ENCODE results near the gene NOXO1. TPM values are rescaled to one million over a fixed set of nuclear protein-coding genes. Genes with fewer than 3 reads are reported as not detected.

NOXO1 gene
- total and polyA plus RNA-seq, 9 of the 15 experiments (the other 6 are each of a cell fraction or from before 2014, with no cell fraction given), result not detected

- TF ChIP-seq, protein P1, sequence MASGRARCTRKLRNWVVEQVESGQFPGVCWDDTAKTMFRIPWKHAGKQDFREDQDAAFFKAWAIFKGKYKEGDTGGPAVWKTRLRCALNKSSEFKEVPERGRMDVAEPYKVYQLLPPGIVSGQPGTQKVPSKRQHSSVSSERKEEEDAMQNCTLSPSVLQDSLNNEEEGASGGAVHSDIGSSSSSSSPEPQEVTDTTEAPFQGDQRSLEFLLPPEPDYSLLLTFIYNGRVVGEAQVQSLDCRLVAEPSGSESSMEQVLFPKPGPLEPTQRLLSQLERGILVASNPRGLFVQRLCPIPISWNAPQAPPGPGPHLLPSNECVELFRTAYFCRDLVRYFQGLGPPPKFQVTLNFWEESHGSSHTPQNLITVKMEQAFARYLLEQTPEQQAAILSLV (tag; IDR thresholded peaks at IDR 0.05), result no peak
- TF ChIP-seq THRB (CRISPR knock-in tag; conservative IDR thresholded peaks at IDR 0.05) (no peak), PHF20 (IDR thresholded peaks at IDR 0.05; ENCODE audit: partially characterized antibody) (no peak), THAP7 (CRISPR knock-in tag; IDR thresholded peaks at IDR 0.05) (no peak), TAF15 (IDR thresholded peaks at IDR 0.05; ENCODE audit: low read depth, low read length) (no peak), PYGO2 (tag; IDR thresholded peaks at IDR 0.05) (no peak), GTF2F1 (IDR thresholded peaks at IDR 0.05; ENCODE audit: low read depth, low read length) (no peak), HDAC6 (IDR thresholded peaks at IDR 0.05; ENCODE audit: low read depth, low read length) (no peak), FOS (IDR thresholded peaks at IDR 0.05; ENCODE audit: extremely low read depth, insufficient read length) (no peak), NR3C1 (CRISPR knock-in tag; IDR thresholded peaks at IDR 0.05) (no peak), PML (IDR thresholded peaks at IDR 0.05; ENCODE audit: low read length) (no peak)
- TF ChIP-seq, protein P2, sequence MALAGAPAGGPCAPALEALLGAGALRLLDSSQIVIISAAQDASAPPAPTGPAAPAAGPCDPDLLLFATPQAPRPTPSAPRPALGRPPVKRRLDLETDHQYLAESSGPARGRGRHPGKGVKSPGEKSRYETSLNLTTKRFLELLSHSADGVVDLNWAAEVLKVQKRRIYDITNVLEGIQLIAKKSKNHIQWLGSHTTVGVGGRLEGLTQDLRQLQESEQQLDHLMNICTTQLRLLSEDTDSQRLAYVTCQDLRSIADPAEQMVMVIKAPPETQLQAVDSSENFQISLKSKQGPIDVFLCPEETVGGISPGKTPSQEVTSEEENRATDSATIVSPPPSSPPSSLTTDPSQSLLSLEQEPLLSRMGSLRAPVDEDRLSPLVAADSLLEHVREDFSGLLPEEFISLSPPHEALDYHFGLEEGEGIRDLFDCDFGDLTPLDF (CRISPR knock-in tag; IDR thresholded peaks at IDR 0.05), result no peak
These were observed 17.9 kb upstream of the NOXO1 start (continued) for GRCh38 chr16:1998852-1999801.

All from K562 (cell line).